ENCODE data around the gene FBXW7.

The FBXW7 gene

DNA sequence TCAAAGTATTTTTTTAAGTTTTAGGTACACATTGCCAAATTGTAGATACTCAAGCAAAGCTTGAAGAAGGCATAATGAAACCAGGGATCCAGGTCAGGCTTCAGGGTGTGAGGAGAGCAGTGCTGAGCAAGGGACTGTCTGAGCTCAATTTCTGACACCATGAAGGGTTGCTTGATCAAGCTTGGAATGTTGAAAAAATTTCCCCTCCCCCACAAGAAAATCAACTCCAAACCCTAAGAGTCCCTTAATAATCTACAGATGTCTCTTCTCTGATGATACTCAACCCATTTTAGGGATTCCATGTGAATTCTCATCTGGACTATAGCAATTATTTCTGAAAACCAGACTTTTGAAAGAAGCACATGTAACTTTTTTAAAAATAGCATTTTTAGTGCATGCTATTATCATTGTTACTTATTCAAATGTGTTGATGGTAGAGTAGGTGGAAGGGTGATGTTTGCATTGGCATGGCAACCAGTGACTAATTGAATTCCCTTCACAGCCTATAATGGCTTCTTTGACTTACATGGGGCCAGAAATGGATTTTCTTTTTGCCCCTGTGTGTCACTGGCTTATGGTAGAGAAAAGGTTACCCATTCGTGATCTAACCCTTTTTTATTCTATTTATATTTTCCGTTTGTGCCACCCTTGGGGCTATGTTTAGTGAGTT lies 252.0 kb downstream of the FBXW7 start:
- DNase-seq (ENCODE audit: low spot score), result no peak

DNA sequence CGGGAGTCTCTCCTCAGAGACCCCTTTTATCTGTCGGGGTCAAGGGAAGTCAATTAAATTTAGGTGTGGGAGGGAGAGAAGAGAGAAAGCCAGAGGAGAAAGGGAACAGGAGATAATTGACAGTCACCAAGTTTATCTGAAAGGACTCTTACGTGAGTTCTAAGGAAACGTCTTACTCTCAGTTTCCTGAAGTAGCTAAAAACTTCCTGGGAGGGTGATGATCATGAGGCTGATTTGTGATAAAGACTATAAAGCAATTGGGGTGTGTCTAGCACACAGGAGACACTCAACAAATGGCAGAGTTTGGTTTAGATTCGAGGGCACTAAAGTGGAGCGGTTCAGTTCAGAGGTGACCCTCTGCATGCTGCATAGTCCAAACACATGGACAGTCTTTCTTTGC lies 254.1 kb downstream of the FBXW7 start:
- no peak for DNase-seq (ENCODE audit: low spot score)

DNA sequence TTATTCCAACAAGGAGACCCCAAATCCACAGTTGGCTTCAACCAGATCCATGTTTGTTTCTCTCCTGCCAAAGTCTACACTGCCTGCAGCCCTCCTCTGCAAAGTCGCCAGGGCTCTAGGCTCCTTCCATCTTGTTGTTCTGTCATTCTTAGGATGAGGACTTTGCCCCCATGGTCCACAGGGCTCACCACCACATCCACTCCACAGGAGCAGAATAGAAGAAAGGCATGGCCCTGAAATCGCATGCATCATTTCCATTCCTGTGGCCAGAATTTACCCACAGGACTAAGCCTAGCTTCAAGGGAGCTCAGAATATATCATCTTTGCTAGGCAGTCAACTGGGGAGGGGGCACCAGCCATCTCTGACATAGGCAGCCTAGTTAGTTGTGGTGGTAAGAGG lies 254.7 kb downstream of the FBXW7 start:
- no peak for DNase-seq (ENCODE audit: low spot score)

DNA sequence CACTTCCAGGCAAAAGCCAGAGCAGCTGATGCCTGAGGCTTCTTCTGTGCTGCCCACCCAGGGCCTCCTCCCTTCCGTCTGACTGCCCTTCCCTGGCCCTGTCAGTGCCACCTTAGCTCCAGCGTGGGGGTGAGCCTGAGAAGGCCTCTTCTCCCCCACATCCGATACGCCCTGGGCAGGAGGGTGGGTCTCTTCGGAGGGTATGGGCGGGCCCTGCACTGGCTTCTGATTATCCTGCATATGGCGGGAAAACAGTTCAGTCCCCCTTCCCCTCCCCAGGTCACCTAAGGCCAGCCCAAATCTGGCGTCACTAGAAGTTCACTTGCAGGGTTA lies 256.7 kb downstream of the FBXW7 start:
- no peak for DNase-seq (ENCODE audit: low spot score)

DNA sequence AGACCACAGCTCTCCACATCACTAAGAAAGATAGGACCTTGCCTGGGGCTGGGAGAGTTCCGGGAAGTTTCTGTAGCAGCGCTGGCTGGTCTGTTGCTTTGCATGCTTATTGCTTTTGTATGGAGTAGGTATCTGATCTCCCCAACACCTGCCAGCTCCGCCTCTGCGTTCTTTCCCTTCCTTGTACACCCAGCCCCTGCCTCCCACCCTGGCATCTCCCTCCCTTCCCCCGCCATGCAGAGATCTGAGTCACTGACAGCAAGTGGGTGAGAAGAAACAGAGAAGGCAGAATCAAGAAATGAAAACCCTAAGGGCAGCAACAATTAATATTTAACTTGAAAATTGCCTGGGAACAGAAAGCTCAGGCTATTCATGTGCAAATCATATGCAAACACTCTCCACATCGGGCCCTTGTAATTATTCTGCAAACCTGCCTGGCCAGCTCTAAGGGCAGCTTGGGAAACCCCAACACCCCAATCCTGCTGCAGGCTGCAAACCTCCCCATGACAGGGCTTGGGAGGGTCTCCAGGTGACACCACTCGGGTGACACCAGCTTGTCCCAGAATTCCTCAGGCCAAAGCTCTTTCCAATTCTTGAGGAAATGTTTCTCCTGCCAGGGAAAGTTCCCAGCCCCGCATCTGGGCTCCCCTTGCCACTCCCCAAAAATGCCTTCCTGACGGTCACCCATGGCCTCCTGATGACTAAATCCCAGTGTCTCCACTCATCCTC lies 257.2 kb downstream of the FBXW7 start:
- no peak for DNase-seq (ENCODE audit: low spot score)

DNA sequence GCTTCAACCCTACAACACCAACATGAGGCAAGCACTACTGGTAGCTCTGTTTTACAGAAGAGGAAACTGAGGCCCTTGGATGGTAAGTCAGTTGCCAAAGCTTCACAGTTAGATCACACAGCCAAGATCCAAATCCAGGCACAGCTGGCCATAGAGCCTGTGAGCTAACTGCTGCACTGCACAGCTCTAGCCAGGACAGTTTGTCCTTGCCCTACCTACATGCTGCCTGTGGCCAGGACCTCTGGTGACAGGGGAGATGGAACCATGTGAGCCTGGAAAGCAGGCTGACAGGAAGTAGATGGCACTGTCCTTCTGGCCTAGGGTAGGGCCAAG lies 257.8 kb downstream of the FBXW7 start:
- no peak for DNase-seq (ENCODE audit: low spot score)

DNA sequence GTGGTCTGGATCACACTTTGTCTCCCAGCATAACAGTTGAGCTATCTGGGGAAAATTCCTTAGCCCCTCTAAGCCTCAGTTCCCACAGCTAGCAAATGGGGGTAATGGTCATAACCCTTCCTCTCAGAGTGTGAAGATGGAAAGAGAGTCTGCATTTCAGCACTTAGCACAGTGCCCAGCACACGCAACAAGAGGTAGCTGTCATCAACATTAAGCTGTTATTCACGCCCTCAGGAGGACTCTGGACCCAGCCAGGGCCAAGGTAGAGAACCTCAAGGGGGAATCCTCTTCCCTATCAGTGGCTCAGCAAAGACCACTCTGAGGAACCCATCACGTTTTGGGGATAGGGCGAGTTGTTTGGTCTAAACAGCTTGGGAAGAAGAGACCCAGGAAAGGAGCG lies 258.6 kb downstream of the FBXW7 start:
- DNase-seq (ENCODE audit: low spot score), result no peak

DNA sequence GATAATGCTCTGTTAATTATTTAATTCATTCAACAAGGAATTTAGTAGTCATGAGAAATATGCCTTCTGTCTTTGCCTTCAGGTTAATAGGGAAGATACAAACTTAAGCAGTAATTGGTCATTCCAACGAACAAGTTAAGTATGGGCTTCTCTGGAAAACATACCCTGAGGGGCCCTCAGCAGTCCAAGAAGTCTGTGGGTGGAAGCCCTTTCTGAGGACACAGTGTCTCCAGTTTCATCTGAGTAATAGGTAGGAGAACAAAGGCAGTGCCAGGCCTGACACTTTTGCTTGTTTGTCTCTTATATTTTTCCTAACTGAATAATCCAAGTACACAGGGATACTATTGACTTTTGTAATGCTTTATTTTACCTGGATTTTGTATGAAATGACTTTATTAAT lies 262.5 kb downstream of the FBXW7 start:
- DNase-seq (ENCODE audit: low spot score), result no peak
